ENCODE measurements around the gene JPH3.

Gene JPH3

GRCh38 chr16:87698676-87699199 lies 96.4 kb downstream of the JPH3 start:
- no peak overlapping the region for H3K27ac ChIP-seq
- no peak for TF ChIP-seq CTCF (conservative IDR thresholded peaks at IDR 0.05)
- TF ChIP-seq ZFX (IDR thresholded peaks at IDR 0.05): no peak

GRCh38 chr16:87700406-87701077 lies 98.2 kb downstream of the JPH3 start:
- H3K27ac ChIP-seq: no peak overlapping the region
- TF ChIP-seq CTCF (conservative IDR thresholded peaks at IDR 0.05) (no peak), ZFX (IDR thresholded peaks at IDR 0.05) (no peak)

DNA sequence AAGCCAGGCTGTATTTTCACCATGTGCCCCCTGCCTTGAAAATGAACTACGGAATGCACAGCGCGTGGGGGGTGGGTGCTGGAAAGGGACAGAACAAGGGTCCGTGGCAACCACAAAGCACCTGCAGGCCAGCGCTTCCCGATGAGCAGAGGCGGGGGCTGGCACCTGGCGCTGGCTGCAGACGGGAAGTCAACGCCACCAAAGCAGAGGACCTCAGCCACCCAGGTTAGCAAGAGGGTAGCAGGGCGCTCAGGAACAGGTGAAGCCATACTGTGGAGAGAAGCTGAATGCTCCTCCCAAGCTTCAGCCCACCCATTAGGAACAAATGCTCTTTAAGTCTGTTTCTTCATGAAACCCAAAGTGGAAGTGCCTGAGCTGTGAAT lies 98.8 kb downstream of the JPH3 start:
- no peak overlapping the region for H3K27ac ChIP-seq
- no peak for TF ChIP-seq CTCF (conservative IDR thresholded peaks at IDR 0.05)
- TF ChIP-seq ZFX (IDR thresholded peaks at IDR 0.05): no peak

- TF ChIP-seq CTCF (conservative IDR thresholded peaks at IDR 0.05) (no peak), ZFX (IDR thresholded peaks at IDR 0.05) (no peak)
- no peak overlapping the region for H3K27ac ChIP-seq
Measured at GRCh38 chr16:87701505-87701921, 99.2 kb downstream of the JPH3 start.

DNA sequence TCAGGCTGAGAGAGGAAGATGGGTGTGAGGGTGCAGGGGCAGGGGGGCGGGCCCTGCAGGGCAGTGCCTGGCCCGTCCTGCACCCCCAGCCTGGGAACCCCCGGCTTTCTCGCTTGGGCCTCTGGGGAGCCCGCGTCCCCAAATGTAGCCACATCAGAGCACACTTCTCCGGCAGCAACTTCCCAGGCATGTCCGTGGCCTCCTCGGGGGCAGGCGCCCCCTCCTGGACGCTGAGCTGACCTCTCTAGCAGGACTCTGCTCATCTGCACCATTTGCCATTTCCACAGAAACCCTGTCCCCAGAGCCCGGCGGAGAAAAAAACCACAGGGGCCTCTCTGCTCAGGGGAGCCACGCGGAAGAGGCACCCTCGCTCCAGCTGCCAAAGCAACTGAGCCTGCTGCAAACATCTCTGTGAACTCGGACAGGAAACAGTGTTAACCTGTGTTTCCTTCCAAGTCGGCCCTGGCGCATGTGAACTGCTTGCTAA lies 100.1 kb downstream of the JPH3 start:
- TF ChIP-seq ZFX (IDR thresholded peaks at IDR 0.05) (no peak), CTCF (conservative IDR thresholded peaks at IDR 0.05) (peak; percentile 60)
- H3K27ac ChIP-seq: no peak overlapping the region

DNA sequence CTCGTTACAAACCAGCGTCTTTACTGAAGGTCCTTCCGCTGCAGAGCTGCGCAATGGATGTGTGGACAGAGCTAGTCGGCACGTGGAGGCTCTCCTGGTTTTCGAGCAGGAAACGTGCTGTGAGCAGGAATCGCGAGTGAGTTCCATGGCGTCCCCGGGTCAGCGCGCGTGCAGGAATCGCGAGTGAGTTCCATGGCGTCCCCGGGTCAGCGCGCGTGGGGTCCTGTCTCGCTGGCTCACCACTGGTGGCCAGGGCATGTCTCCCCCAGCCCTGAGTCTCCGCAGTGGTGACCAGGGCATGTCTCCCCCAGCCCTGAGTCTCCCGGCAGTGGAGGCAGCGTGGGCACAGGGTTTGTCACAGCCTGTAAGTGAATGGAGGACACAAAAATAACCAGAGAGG lies 100.8 kb downstream of the JPH3 start:
- H3K27ac ChIP-seq: no peak overlapping the region
- TF ChIP-seq CTCF (conservative IDR thresholded peaks at IDR 0.05) (no peak), ZFX (IDR thresholded peaks at IDR 0.05) (no peak)

DNA sequence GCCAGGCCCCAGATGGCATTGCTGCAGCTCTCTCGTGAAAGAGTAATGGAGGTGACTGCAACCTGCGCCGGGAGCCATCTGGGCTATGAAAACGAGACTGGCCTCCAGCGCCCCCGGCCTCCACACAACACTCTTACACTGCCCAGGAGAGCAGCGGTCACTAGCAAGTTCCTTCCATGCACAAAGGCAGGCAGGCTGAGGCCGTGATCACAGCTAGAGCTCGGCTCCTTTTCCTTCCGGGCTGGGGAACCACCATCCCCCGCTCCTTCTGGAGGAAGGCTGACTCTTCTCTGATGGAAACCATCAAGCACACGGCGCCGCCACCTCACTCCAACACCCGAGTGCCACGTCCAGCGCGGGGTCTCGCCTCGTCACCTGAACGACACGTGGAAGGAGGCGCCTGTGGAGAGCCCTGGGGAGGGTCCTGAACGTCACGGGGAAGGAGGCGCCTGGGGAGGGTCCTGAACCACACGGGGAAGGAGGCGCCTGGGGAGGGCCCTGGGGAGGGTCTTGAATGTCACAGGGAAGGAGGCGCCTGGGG lies 101.6 kb downstream of the JPH3 start:
- TF ChIP-seq CTCF (conservative IDR thresholded peaks at IDR 0.05): no peak
- TF ChIP-seq ZFX (IDR thresholded peaks at IDR 0.05): no peak
- no peak overlapping the region for H3K27ac ChIP-seq

All from C4-2B (cell line).